H9 (cell line): ENCODE measurements around the gene RUSF1. TPM values are rescaled to one million over a fixed set of nuclear protein-coding genes. Genes with fewer than 3 reads are reported as not detected.

Experiments used
- DNase-seq: peaks from one replicate; pipeline ENCODE4 v3.0.0-alpha.2; 2017
- H2AFZ ChIP-seq: one replicate; pipeline ENCODE4 v1.6.1; 2013; ENCODE audit warnings: mild to moderate bottlenecking, low read length, control low read depth, moderate library complexity
- H2AK5ac ChIP-seq: 2 replicates; pipeline ENCODE4 v1.6.1; 2013; ENCODE audit warnings: low read length, control low read depth, mixed read lengths; ENCODE audit not compliant: insufficient read length
- H2BK120ac ChIP-seq: one replicate; pipeline ENCODE4 v1.6.1; 2013; ENCODE audit warnings: low read depth, mild to moderate bottlenecking, low read length, control low read depth, inconsistent platforms; ENCODE audit not compliant: poor library complexity, severe bottlenecking
- H2BK12ac ChIP-seq: 2 replicates; pipeline ENCODE4 v1.6.1; 2013; ENCODE audit warnings: low read length, control low read depth, mixed read lengths, low read depth; ENCODE audit not compliant: insufficient read length
- H2BK15ac ChIP-seq: 2 replicates; pipeline ENCODE4 v1.6.1; 2013; ENCODE audit warnings: low read depth, low read length, control low read depth
- H2BK20ac ChIP-seq: one replicate; pipeline ENCODE4 v1.6.1; 2013; ENCODE audit warnings: low read depth, mild to moderate bottlenecking, low read length, control low read depth, inconsistent platforms; ENCODE audit not compliant: poor library complexity, severe bottlenecking
- H2BK5ac ChIP-seq: 2 replicates; pipeline ENCODE4 v1.6.1; 2013; ENCODE audit warnings: low read length, control low read depth, mixed read lengths; ENCODE audit not compliant: insufficient read length
- H3K14ac ChIP-seq: 2 replicates; pipeline ENCODE4 v1.6.1; 2013; ENCODE audit warnings: low read length, control low read depth; ENCODE audit not compliant: insufficient read depth
- H3K18ac ChIP-seq: 2 replicates; pipeline ENCODE4 v1.6.1; 2013; ENCODE audit warnings: low read depth, mild to moderate bottlenecking, mixed read lengths, low read length, control low read depth; ENCODE audit not compliant: insufficient read length
- H3K23ac ChIP-seq: 2 replicates; pipeline ENCODE4 v1.6.1; 2013; ENCODE audit warnings: low read length, control low read depth, mixed read lengths, low read depth; ENCODE audit not compliant: insufficient read length
- H3K23me2 ChIP-seq: 2 replicates; pipeline ENCODE4 v1.6.1; 2013; ENCODE audit warnings: low read depth, mild to moderate bottlenecking, mixed read lengths, low read length, control low read depth; ENCODE audit not compliant: insufficient read length, poor library complexity, severe bottlenecking
- H3K27ac ChIP-seq: 2 replicates; pipeline ENCODE4 v1.5.1; 2013; ENCODE audit warnings: low read length, control low read depth, mixed read lengths, low read depth; ENCODE audit not compliant: insufficient read length
- H3K27me3 ChIP-seq: 2 replicates; pipeline ENCODE4 v1.6.1; 2013; ENCODE audit warnings: low read length, control low read depth, inconsistent platforms; ENCODE audit not compliant: insufficient read depth
- H3K4ac ChIP-seq: 2 replicates; pipeline ENCODE4 v1.6.1; 2013; ENCODE audit warnings: low read depth, mild to moderate bottlenecking, control low read depth, inconsistent platforms, low read length, moderate library complexity
- H3K4me1 ChIP-seq: 2 replicates; pipeline ENCODE4 v1.6.1; 2013; ENCODE audit warnings: low read length, control low read depth, inconsistent platforms; ENCODE audit not compliant: insufficient read depth
- H3K4me2 ChIP-seq: 2 replicates; pipeline ENCODE4 v1.6.1; 2013; ENCODE audit warnings: low read length, control low read depth, mixed read lengths; ENCODE audit not compliant: insufficient read length, insufficient read depth
- H3K56ac ChIP-seq: 2 replicates; pipeline ENCODE4 v1.6.1; 2013; ENCODE audit warnings: low read depth, mild to moderate bottlenecking, mixed read lengths, low read length, control low read depth; ENCODE audit not compliant: insufficient read length
- H3K79me1 ChIP-seq: 2 replicates; pipeline ENCODE4 v1.6.1; 2013; ENCODE audit warnings: low read depth, mild to moderate bottlenecking, moderate library complexity, low read length, control low read depth, inconsistent platforms; ENCODE audit not compliant: insufficient read depth, poor library complexity, severe bottlenecking
- H3K79me2 ChIP-seq: 2 replicates; pipeline ENCODE4 v1.6.1; 2013; ENCODE audit warnings: low read length, control low read depth, inconsistent platforms; ENCODE audit not compliant: insufficient read depth
- H3K9ac ChIP-seq: 2 replicates; pipeline ENCODE4 v1.6.1; 2013; ENCODE audit warnings: low read length, control low read depth, mixed read lengths; ENCODE audit not compliant: insufficient read length; ENCODE audit errors: extremely low read depth
- H3K9me3 ChIP-seq: one replicate; pipeline ENCODE4 v1.6.1; 2013; ENCODE audit warnings: low read depth, low read length, inconsistent platforms; ENCODE audit not compliant: control insufficient read depth
- H3T11ph ChIP-seq: one replicate; pipeline ENCODE4 v1.6.1; 2013; ENCODE audit warnings: mild to moderate bottlenecking, low read length, control low read depth, inconsistent platforms
- H4K20me1 ChIP-seq: one replicate; pipeline ENCODE4 v1.6.1; 2013; ENCODE audit not compliant: control insufficient read depth, insufficient read length, insufficient read depth
- H4K5ac ChIP-seq: 2 replicates; pipeline ENCODE4 v1.6.1; 2013; ENCODE audit warnings: low read depth, mild to moderate bottlenecking, mixed read lengths, low read length, control low read depth; ENCODE audit not compliant: insufficient read length
- H4K8ac ChIP-seq: replicated peaks from 2 replicates; pipeline ENCODE4 v1.6.1; 2013; ENCODE audit warnings: low read length, control low read depth, mixed read lengths, low read depth; ENCODE audit not compliant: insufficient read length
- H4K91ac ChIP-seq: 2 replicates; pipeline ENCODE4 v1.6.1; 2013; ENCODE audit warnings: low read depth, mild to moderate bottlenecking, moderate library complexity, mixed read lengths, low read length, control low read depth; ENCODE audit not compliant: insufficient read length
- H3K27ac Mint-ChIP-seq, 3 experiments: 2 replicates in 2 of 3; 3 replicates in 1 of 3; pipeline ENCODE4 v1.8.0; 2020 to 2021; ENCODE audit warnings: mixed read lengths in 3 of 3, mild to moderate bottlenecking in 1 of 3, moderate library complexity in 1 of 3
- H3K27me3 Mint-ChIP-seq: 2 replicates; pipeline ENCODE4 v1.8.0; 2021; ENCODE audit warnings: low read depth, mild to moderate bottlenecking, moderate library complexity, mixed read lengths
- H3K36me3 Mint-ChIP-seq, 3 experiments: 2 replicates in 2 of 3; 3 replicates in 1 of 3; pipeline ENCODE4 v1.8.0; 2020 to 2021; ENCODE audit warnings: low read depth in 3 of 3, mixed read lengths in 3 of 3; ENCODE audit not compliant: insufficient read depth in 1 of 3
- H3K4me1 Mint-ChIP-seq, 2 experiments: 2 replicates each; pipeline ENCODE4 v1.8.0; 2020; ENCODE audit warnings: mixed read lengths in 2 of 2
- H3K4me3 Mint-ChIP-seq, 2 experiments: 2 replicates in 1 of 2; 3 replicates in 1 of 2; pipeline ENCODE4 v1.8.0; 2020 to 2021; ENCODE audit warnings: mild to moderate bottlenecking in 2 of 2, mixed read lengths in 2 of 2, moderate library complexity in 1 of 2
- H3K9me3 Mint-ChIP-seq, 2 experiments: 2 replicates in 1 of 2; 3 replicates in 1 of 2; pipeline ENCODE4 v1.8.0; 2020; ENCODE audit warnings: mild to moderate bottlenecking in 2 of 2, mixed read lengths in 2 of 2, moderate library complexity in 1 of 2
- CTCF ChIP-seq: fragments of 200-600 bp; sonication (generic); conservative IDR thresholded peaks from 3 replicates; pipeline ENCODE4 v1.8.0; 2021; ENCODE audit warnings: antibody characterized with exemption, mild to moderate bottlenecking
- WGBS: extraction: QIAGEN DNeasy Blood & Tissue Kit; methylation state at CpG from one replicate; pipeline ENCODE4 v1.1.7; 2013; ENCODE audit warnings: missing lambda C conversion rate, low lambda C conversion rate, mixed read lengths; ENCODE audit not compliant: insufficient read length; ENCODE audit errors: extremely low coverage; 5-methylcytosine and 5-hydroxymethylcytosine counted together
- total RNA-seq: library from RNA; stranded (reverse); gene quantifications from 2 replicates; pipeline ENCODE4 v1.2.1, GENCODE V29; 2021

RUSF1 gene
- total RNA-seq, 1 experiment from 2014 or later: 33.4 TPM

- peak overlapping the region; percentile 33 for H3K18ac ChIP-seq
- no peak overlapping the region for H2BK12ac ChIP-seq
- H3K27ac ChIP-seq: no peak overlapping the region
- Mint-ChIP-seq H3K9me3 (no peaks in the 10 kb centered on the region; a peak in 1 of 5 replicates), H3K27me3 (peaks cover 72% of the 10 kb centered on the region), H3K36me3 (peaks cover 0 to 14% (median 1%) of the 10 kb centered on the region in 3 experiments; a peak in 3 of 7 replicates), H3K4me3 (peak overlapping the region; percentile 73 to 85), H3K27ac (peak overlapping the region in 1 of 3 experiments; percentile 61; a peak in 2 of 7 replicates), H3K4me1 (peaks cover 14 to 20% of the 10 kb centered on the region in 2 experiments)
- no peak overlapping the region for H4K91ac ChIP-seq
- H2BK15ac ChIP-seq: no peak overlapping the region
- no peak overlapping the region for H2BK120ac ChIP-seq
- no peak overlapping the region for H3K56ac ChIP-seq
- no peaks in the 10 kb centered on the region for H3K9me3 ChIP-seq
- H3K14ac ChIP-seq: peak overlapping the region; percentile 6; the same call in 1 of the 2 replicates
- DNase-seq: peak; percentile 87
- no peak overlapping the region for H2AFZ ChIP-seq
- H2AK5ac ChIP-seq: no peak overlapping the region
- H4K8ac ChIP-seq: no peak overlapping the region
- peak overlapping the region; percentile 27 for H3K9ac ChIP-seq
- no CpG with 5 or more reads among the region's 68 CpGs for WGBS
- H3K23me2 ChIP-seq: peaks cover 21% of the 10 kb centered on the region
- H3K4me1 ChIP-seq: no peaks in the 10 kb centered on the region
- H3K79me2 ChIP-seq: no peaks in the 10 kb centered on the region
- H3K27me3 ChIP-seq: peaks cover 1% of the 10 kb centered on the region; the same call in 1 of the 2 replicates
- H2BK20ac ChIP-seq: no peak overlapping the region
- TF ChIP-seq CTCF: no peak
- H3K79me1 ChIP-seq: no peaks in the 10 kb centered on the region
- H2BK5ac ChIP-seq: no peak overlapping the region
- peak overlapping the region; percentile 90 for H3K4me2 ChIP-seq
- H4K20me1 ChIP-seq: no peaks in the 10 kb centered on the region
- H3K23ac ChIP-seq: no peak overlapping the region
- H4K5ac ChIP-seq: no peak overlapping the region
- H3K4ac ChIP-seq: no peak overlapping the region
- no peak overlapping the region for H3T11ph ChIP-seq
Observed at GRCh38 chr16:31476303-31477219, 31.6 kb downstream of the RUSF1 start.
